ENCODE results near the gene ROR2.

- TF ChIP-seq, protein P1, sequence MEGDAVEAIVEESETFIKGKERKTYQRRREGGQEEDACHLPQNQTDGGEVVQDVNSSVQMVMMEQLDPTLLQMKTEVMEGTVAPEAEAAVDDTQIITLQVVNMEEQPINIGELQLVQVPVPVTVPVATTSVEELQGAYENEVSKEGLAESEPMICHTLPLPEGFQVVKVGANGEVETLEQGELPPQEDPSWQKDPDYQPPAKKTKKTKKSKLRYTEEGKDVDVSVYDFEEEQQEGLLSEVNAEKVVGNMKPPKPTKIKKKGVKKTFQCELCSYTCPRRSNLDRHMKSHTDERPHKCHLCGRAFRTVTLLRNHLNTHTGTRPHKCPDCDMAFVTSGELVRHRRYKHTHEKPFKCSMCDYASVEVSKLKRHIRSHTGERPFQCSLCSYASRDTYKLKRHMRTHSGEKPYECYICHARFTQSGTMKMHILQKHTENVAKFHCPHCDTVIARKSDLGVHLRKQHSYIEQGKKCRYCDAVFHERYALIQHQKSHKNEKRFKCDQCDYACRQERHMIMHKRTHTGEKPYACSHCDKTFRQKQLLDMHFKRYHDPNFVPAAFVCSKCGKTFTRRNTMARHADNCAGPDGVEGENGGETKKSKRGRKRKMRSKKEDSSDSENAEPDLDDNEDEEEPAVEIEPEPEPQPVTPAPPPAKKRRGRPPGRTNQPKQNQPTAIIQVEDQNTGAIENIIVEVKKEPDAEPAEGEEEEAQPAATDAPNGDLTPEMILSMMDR (IDR thresholded peaks at IDR 0.05) = no peak
- TF ChIP-seq POLR2A (IDR thresholded peaks at IDR 0.05) = no peak
- no peak for TF ChIP-seq EP300 (IDR thresholded peaks at IDR 0.05)
- no peak for TF ChIP-seq POLR2AphosphoS5 (IDR thresholded peaks at IDR 0.05)
These were observed 294.4 kb downstream of the ROR2 start for GRCh38 chr9:91655658-91656057.
